SK-N-SH (cell line): ENCODE data around the gene ZBED1. TPM values are rescaled to one million over a fixed set of nuclear protein-coding genes. Genes with fewer than 3 reads are reported as not detected.
A peak's percentile ranks its signal among the peaks of the same experiment; 100 is the strongest.

Experiments used
- CTCF ChIA-PET: fragments of 300-600, 350-600 bp; formaldehyde crosslinking; extraction: SDS; loops from one replicate; lab custom pipeline; 2021; lab: Yijun Ruan, JAX
- POLR2A ChIA-PET: fragments of 350-600 bp; sonication (Branson Sonifier 250); formaldehyde crosslinking; extraction: SDS; loops from one replicate; lab custom pipeline; 2020; ENCODE audit warnings: antibody characterized with exemption, inconsistent platforms; lab: Yijun Ruan, JAX
- DNase-seq: peaks from one replicate; pipeline ENCODE4 v3.0.0; 2012
- H2AFZ ChIP-seq: fragments of 200-600 bp; sonication (generic); 2 replicates; pipeline ENCODE4 v1.8.1; 2016; ENCODE audit warnings: antibody characterized with exemption, mild to moderate bottlenecking, low read depth
- H3F3A ChIP-seq: fragments of 200-600 bp; sonication (generic); replicated peaks from 2 replicates; pipeline ENCODE3; 2016; ENCODE audit warnings: antibody characterized with exemption, mild to moderate bottlenecking; ENCODE audit not compliant: insufficient read depth
- H3K27ac ChIP-seq, 2 experiments: fragments of 200-500 bp in 1 of 2; fragments of 200-600 bp in 1 of 2; sonication (Bioruptor generic) in 1 of 2; sonication (generic), shearing (Covaris generic) in 1 of 2; 2 replicates each; pipeline versions ENCODE4 v1.5.1 to v1.6.1; 2014 to 2016; ENCODE audit warnings: low read depth in 2 of 2, inconsistent platforms in 1 of 2, low read length in 1 of 2, mild to moderate bottlenecking in 1 of 2, mixed read lengths in 1 of 2
- H3K27me3 ChIP-seq: fragments of 200-600 bp; sonication (generic), shearing (Covaris generic); 2 replicates; pipeline ENCODE4 v1.6.1; 2016; ENCODE audit warnings: mixed run types; ENCODE audit not compliant: insufficient read depth
- H3K36me3 ChIP-seq, 2 experiments: fragments of 200-500 bp in 1 of 2; fragments of 200-600 bp in 1 of 2; sonication (Bioruptor generic) in 1 of 2; sonication (generic) in 1 of 2; replicated peaks in 1 of 2; 2 replicates each; pipeline versions ENCODE3 to v1.5.1; 2014 to 2016; ENCODE audit warnings: low read length in 1 of 2, mild to moderate bottlenecking in 1 of 2; ENCODE audit not compliant: insufficient read depth in 2 of 2, control insufficient read depth in 1 of 2
- H3K4me1 ChIP-seq, 2 experiments: fragments of 200-500 bp in 1 of 2; fragments of 200-600 bp in 1 of 2; sonication (Bioruptor generic) in 1 of 2; sonication (generic), shearing (Covaris generic) in 1 of 2; 2 replicates each; pipeline versions ENCODE4 v1.5.1 to v1.6.1; 2014 to 2016; ENCODE audit warnings: low read depth in 1 of 2, low read length in 1 of 2, mixed run types in 1 of 2; ENCODE audit not compliant: insufficient read depth in 2 of 2, control insufficient read depth in 1 of 2
- H3K4me2 ChIP-seq: fragments of 200-600 bp; sonication (generic), shearing (Covaris generic); 2 replicates; pipeline ENCODE4 v1.6.1; 2017; ENCODE audit warnings: mixed run types
- H3K4me3 ChIP-seq, 2 experiments: fragments of 200-500 bp in 1 of 2; fragments of 200-600 bp in 1 of 2; sonication (Bioruptor generic) in 1 of 2; sonication (generic), shearing (Covaris generic) in 1 of 2; 2 replicates each; pipeline versions ENCODE4 v1.5.1 to v1.8.1; 2014 to 2016; ENCODE audit warnings: low read depth in 2 of 2, inconsistent platforms in 1 of 2, low read length in 1 of 2, mild to moderate bottlenecking in 1 of 2, mixed read lengths in 1 of 2, moderate library complexity in 1 of 2
- H3K79me2 ChIP-seq: fragments of 200-600 bp; sonication (generic); 2 replicates; pipeline ENCODE4 v1.8.1; 2017; ENCODE audit warnings: mild to moderate bottlenecking; ENCODE audit not compliant: insufficient read depth
- H3K9ac ChIP-seq: fragments of 200-600 bp; sonication (generic); 2 replicates; pipeline ENCODE4 v1.6.1; 2017; ENCODE audit warnings: mixed run types
- H3K9me2 ChIP-seq: fragments of 200-600 bp; sonication (generic); 2 replicates; pipeline ENCODE4 v1.6.1; 2017; ENCODE audit warnings: mixed run types
- H3K9me3 ChIP-seq: fragments of 200-600 bp; sonication (generic); 2 replicates; pipeline ENCODE4 v1.6.1; 2017; ENCODE audit warnings: mixed run types, mild to moderate bottlenecking, moderate library complexity
- H4K20me1 ChIP-seq: fragments of 200-600 bp; sonication (generic); 2 replicates; pipeline ENCODE4 v1.6.1; 2017; ENCODE audit warnings: mild to moderate bottlenecking, mixed run types; ENCODE audit not compliant: insufficient read depth
- CHD2 ChIP-seq: fragments of 150-350 bp; IDR thresholded peaks from 2 replicates; pipeline ENCODE4 v1.6.1; 2018; ENCODE audit warnings: low read length; ENCODE audit not compliant: partially characterized antibody
- EP300 ChIP-seq, 2 experiments: IDR thresholded peaks; 2 replicates each; pipeline versions ENCODE4 v1.4.0 to v1.6.1; 2012; ENCODE audit warnings: borderline replicate concordance in 1 of 2, low read depth in 1 of 2, low read length in 1 of 2
- FOSL2 ChIP-seq: IDR thresholded peaks from 2 replicates; pipeline ENCODE4 v1.4.0; 2012; ENCODE audit warnings: low read depth, mild to moderate bottlenecking, moderate library complexity, borderline replicate concordance
- FOXJ3 ChIP-seq: sonication (generic); formaldehyde crosslinking; IDR thresholded peaks from 2 replicates; pipeline ENCODE4 v1.5.1; 2020; ENCODE audit warnings: mild to moderate bottlenecking, missing genetic modification reagents
- FOXM1 ChIP-seq: IDR thresholded peaks from 2 replicates; pipeline ENCODE4 v1.4.0; 2012; ENCODE audit warnings: low read depth, mild to moderate bottlenecking
- GABPA ChIP-seq: IDR thresholded peaks from 2 replicates; pipeline ENCODE4 v1.4.0; 2012; ENCODE audit warnings: low read depth, mild to moderate bottlenecking
- GATA2 ChIP-seq: sonication (generic); formaldehyde crosslinking; IDR thresholded peaks from 2 replicates; pipeline ENCODE4 v1.5.0; 2020; ENCODE audit warnings: mild to moderate bottlenecking, missing genetic modification reagents
- MAX ChIP-seq: IDR thresholded peaks from 2 replicates; pipeline ENCODE4 v1.4.0; 2012; ENCODE audit warnings: low read depth
- MEF2A ChIP-seq: IDR thresholded peaks from 2 replicates; pipeline ENCODE4 v1.4.0; 2012; ENCODE audit warnings: low read depth, borderline replicate concordance
- MXI1 ChIP-seq: IDR thresholded peaks from 2 replicates; pipeline ENCODE4 v1.6.1; 2012; ENCODE audit warnings: mild to moderate bottlenecking, low read depth, low read length, improper control_type of control experiment
- NFIC ChIP-seq: IDR thresholded peaks from 2 replicates; pipeline ENCODE4 v1.4.0; 2012; ENCODE audit warnings: borderline replicate concordance
- NRF1 ChIP-seq: IDR thresholded peaks from 2 replicates; pipeline ENCODE4 v1.6.1; 2012; ENCODE audit warnings: low read depth, mild to moderate bottlenecking, low read length
- PBX3 ChIP-seq: IDR thresholded peaks from 2 replicates; pipeline ENCODE4; 2012
- POLR2AphosphoS5 ChIP-seq: IDR thresholded peaks from 2 replicates; pipeline ENCODE4 v1.6.1; 2012; ENCODE audit warnings: low read depth, low read length
- RAD21 ChIP-seq: IDR thresholded peaks from 2 replicates; pipeline ENCODE4 v1.6.1; 2012; ENCODE audit warnings: mild to moderate bottlenecking, low read length
- RFX5 ChIP-seq: IDR thresholded peaks from 2 replicates; pipeline ENCODE4 v1.6.1; 2012; ENCODE audit warnings: mild to moderate bottlenecking, improper control_type of control experiment, low read length
- RXRA ChIP-seq: IDR thresholded peaks from 2 replicates; pipeline ENCODE4 v1.4.0; 2012; ENCODE audit warnings: low read depth, mild to moderate bottlenecking, borderline replicate concordance
- SIN3A ChIP-seq: IDR thresholded peaks from 2 replicates; pipeline ENCODE4 v1.6.1; 2012; ENCODE audit warnings: low read depth, mild to moderate bottlenecking, low read length, moderate library complexity, borderline replicate concordance
- SMC3 ChIP-seq: IDR thresholded peaks from 2 replicates; pipeline ENCODE4 v1.6.1; 2012; ENCODE audit warnings: low read depth, low read length, improper control_type of control experiment
- TAF1 ChIP-seq: IDR thresholded peaks from 2 replicates; pipeline ENCODE4 v1.6.1; 2012; ENCODE audit warnings: low read depth, mild to moderate bottlenecking, low read length, moderate library complexity, borderline replicate concordance
- TCF12 ChIP-seq: IDR thresholded peaks from 2 replicates; pipeline ENCODE4 v1.4.0; 2012
- TEAD4 ChIP-seq: IDR thresholded peaks from 2 replicates; pipeline ENCODE4 v1.4.0; 2012; ENCODE audit warnings: mild to moderate bottlenecking, borderline replicate concordance; ENCODE audit not compliant: insufficient read depth
- WGBS: methylation state at CpG from one replicate; pipeline ENCODE4 v1.1.6; 2017; ENCODE audit warnings: low lambda C conversion rate; 5-methylcytosine and 5-hydroxymethylcytosine counted together
- polyA plus RNA-seq, 3 experiments: library from polyadenylated mRNA; depleted of rRNA; stranded (reverse); fragments of >200 nt; gene quantifications; 2 replicates each; pipeline ENCODE4 v1.2.3, GENCODE V29; 2012

Gene ZBED1
- polyA plus RNA-seq, 1 of the 3 experiments (the other 2 are of a cell fraction) = 16.7 TPM

GRCh38 chrX:2501559-2502102 lies 855 bp upstream of the ZBED1 start:
- H3K4me3 ChIP-seq = no peak overlapping the region
- TF ChIP-seq GATA2 (CRISPR knock-in tag) (no peak), RAD21 (no peak)
- TF ChIP-seq, all 33 proteins: peak for 0
- no peak overlapping the region for H3K27ac ChIP-seq
- H3K9me3 ChIP-seq = no peaks in the 10 kb centered on the region
- no peak overlapping the region for H3K9ac ChIP-seq
- H3K36me3 ChIP-seq = peaks cover 4% of the 10 kb centered on the region in 2 experiments
- peaks cover 17 to 19% of the 10 kb centered on the region in 2 experiments; a peak in 3 of 4 replicates for H3K4me1 ChIP-seq
- 100% methylated on average over 1 of the region's 5 CpGs for WGBS
- H3K4me2 ChIP-seq = no peak overlapping the region
- no peaks in the 10 kb centered on the region for H3K9me2 ChIP-seq
- no peak for DNase-seq
- peaks cover 2% of the 10 kb centered on the region for H3F3A ChIP-seq
- H3K27me3 ChIP-seq = no peaks in the 10 kb centered on the region
- no peaks in the 10 kb centered on the region for H4K20me1 ChIP-seq
- no peak overlapping the region for H2AFZ ChIP-seq
- H3K79me2 ChIP-seq = peaks cover 37% of the 10 kb centered on the region
- CTCF ChIA-PET = no interaction called here
- POLR2A ChIA-PET = no interaction called here

- no peak for TF ChIP-seq NRF1
- peak; percentile 21; the same call in 1 of the 2 replicates for TF ChIP-seq FOSL2
- ChIA-PET CTCF (no interaction called here), POLR2A (no interaction called here)
- peak overlapping the region; percentile 82 to 92 for H3K4me3 ChIP-seq
- DNase-seq = peak; percentile 84
- peaks cover 51% of the 10 kb centered on the region for H3K79me2 ChIP-seq
- peak overlapping the region; percentile 85; the same call in 1 of the 2 replicates for H2AFZ ChIP-seq
- WGBS = 0% methylated on average over 23 of the region's 70 CpGs
- no peaks in the 10 kb centered on the region for H3K9me2 ChIP-seq
- H3F3A ChIP-seq = peaks cover 2% of the 10 kb centered on the region
- peaks cover 8 to 13% of the 10 kb centered on the region in 2 experiments for H3K36me3 ChIP-seq
- H3K4me2 ChIP-seq = peak overlapping the region; percentile 83
- no peaks in the 10 kb centered on the region for H3K9me3 ChIP-seq
- H3K27ac ChIP-seq = peak overlapping the region; percentile 44 to 62; a peak in 3 of 4 replicates
- H3K4me1 ChIP-seq = peaks cover 17 to 19% of the 10 kb centered on the region in 2 experiments; a peak in 3 of 4 replicates
- peaks cover 3% of the 10 kb centered on the region; the same call in 1 of the 2 replicates for H4K20me1 ChIP-seq
- H3K9ac ChIP-seq = peak overlapping the region; percentile 98
- no peaks in the 10 kb centered on the region for H3K27me3 ChIP-seq
Measured at GRCh38 chrX:2500091-2500802, 529 bp downstream of the ZBED1 start.

DNA sequence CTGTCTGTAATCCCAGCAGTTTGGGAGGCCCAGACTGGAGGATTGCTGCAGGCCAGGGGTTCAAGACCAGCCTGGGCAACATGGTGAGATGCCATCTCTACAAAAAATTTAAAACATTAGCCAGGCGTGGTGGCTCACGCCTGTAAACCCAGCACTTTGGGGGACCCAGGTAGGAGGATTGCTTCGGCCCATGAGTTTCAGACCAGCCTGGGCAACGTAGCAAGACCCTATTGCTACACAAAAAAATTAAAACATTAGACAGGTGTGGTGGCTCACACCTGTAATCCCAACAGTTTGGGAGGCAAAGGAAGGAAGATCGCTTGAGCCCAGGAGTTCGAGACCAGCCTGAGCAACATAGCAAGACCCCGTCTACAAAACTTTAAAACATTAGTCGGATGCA lies 1.3 kb downstream of the ZBED1 start:
- Histone ChIP-seq H3K4me1 (peaks cover 17 to 19% of the 10 kb centered on the region in 2 experiments; a peak in 3 of 4 replicates), H3K9me3 (no peaks in the 10 kb centered on the region; the same call in 1 of the 2 replicates), H3K27me3 (no peaks in the 10 kb centered on the region), H3F3A (peaks cover 2% of the 10 kb centered on the region), H3K27ac (no peak overlapping the region), H2AFZ (no peak overlapping the region), H4K20me1 (peaks cover 3% of the 10 kb centered on the region; the same call in 1 of the 2 replicates), H3K9me2 (no peaks in the 10 kb centered on the region), H3K4me2 (peak overlapping the region; percentile 83), H3K36me3 (peaks cover 12 to 13% of the 10 kb centered on the region in 2 experiments), H3K79me2 (peaks cover 58% of the 10 kb centered on the region), H3K4me3 (peak overlapping the region; percentile 82 to 92), H3K9ac (peak overlapping the region; percentile 98; the same call in 1 of the 2 replicates)
- CTCF ChIA-PET = no interaction called here
- 79% methylated on average over 8 of the region's 8 CpGs for WGBS
- POLR2A ChIA-PET = no interaction called here
- DNase-seq = no peak
- TF ChIP-seq RXRA (no peak), RFX5 (no peak), POLR2AphosphoS5 (no peak), PBX3 (no peak), GATA2 (CRISPR knock-in tag) (no peak), TCF12 (no peak), MAX (no peak), FOXM1 (no peak), EP300 (IDR thresholded peaks at IDR 0.05; ENCODE audit: borderline replicate concordance in 1 of 2, low read depth in 1 of 2, low read length in 1 of 2) (no peak), MEF2A (no peak), NFIC (no peak), CHD2 (no peak), FOSL2 (no peak), SMC3 (no peak), TAF1 (no peak), GABPA (no peak), MXI1 (no peak), FOXJ3 (CRISPR knock-in tag) (no peak), SIN3A (no peak), TEAD4 (no peak)
